NB4 (cell line): ENCODE data around the gene PLA2G4E.

Experiments used
- DNase-seq: peaks from one replicate; pipeline ENCODE4 v3.0.0; 2010; ENCODE audit warnings: low read depth
- H3K4me3 ChIP-seq: one replicate; pipeline ENCODE4 v1.5.1; 2011; ENCODE audit warnings: mild to moderate bottlenecking, low read depth, low read length, moderate library complexity
- CTCF ChIP-seq: IDR thresholded peaks from one replicate; pipeline ENCODE4 v1.5.1; 2012; ENCODE audit warnings: low read depth, low read length
- MAX ChIP-seq: IDR thresholded peaks from 2 replicates; pipeline ENCODE4 v1.6.1; 2011; ENCODE audit warnings: low read depth, low read length
- MYC ChIP-seq: IDR thresholded peaks from 2 replicates; pipeline ENCODE4 v1.6.1; 2011; ENCODE audit warnings: low read depth, low read length
- POLR2A ChIP-seq: IDR thresholded peaks from 2 replicates; pipeline ENCODE4 v1.6.1; 2011; ENCODE audit warnings: mild to moderate bottlenecking; ENCODE audit not compliant: insufficient read length; ENCODE audit errors: extremely low read depth

PLA2G4E gene

GRCh38 chr15:41994772-41995475 lies 25.9 kb downstream of the PLA2G4E start:
- TF ChIP-seq POLR2A (no peak), MYC (no peak), CTCF (no peak), MAX (no peak)
- H3K4me3 ChIP-seq: no peak overlapping the region
- no peak for DNase-seq

- no peak overlapping the region for H3K4me3 ChIP-seq
- no peak for DNase-seq
- TF ChIP-seq CTCF (no peak), MAX (no peak), MYC (no peak), POLR2A (no peak)
These were observed 26.6 kb downstream of the PLA2G4E start for GRCh38 chr15:41994171-41994650.

- H3K4me3 ChIP-seq: no peak overlapping the region
- TF ChIP-seq POLR2A (no peak), CTCF (no peak), MYC (no peak), MAX (no peak)
- no peak for DNase-seq
These were observed 27.2 kb downstream of the PLA2G4E start for GRCh38 chr15:41993472-41994170.

- TF ChIP-seq MAX: no peak
- TF ChIP-seq CTCF: no peak
- no peak for TF ChIP-seq POLR2A
- TF ChIP-seq MYC: no peak
- no peak overlapping the region for H3K4me3 ChIP-seq
- DNase-seq: no peak
These were observed 28.0 kb downstream of the PLA2G4E start for GRCh38 chr15:41992803-41993190.

GRCh38 chr15:41992151-41992802 lies 28.6 kb downstream of the PLA2G4E start:
- no peak overlapping the region for H3K4me3 ChIP-seq
- TF ChIP-seq MAX (no peak), CTCF (no peak), MYC (no peak), POLR2A (no peak)
- no peak for DNase-seq
